CD4-positive, alpha-beta T cell treated with Interleukin-12 subunit alpha and Interleukin-12 subunit beta, for 1 hour (primary cell): ENCODE data around the gene CUL5.
"Not testable (repeated sequence)": the region's sequence is repeated elsewhere in the genome, so short reads cannot be mapped to it uniquely, and the experiment has no call there.

Source experiments
- DNase-seq: peaks from one replicate; pipeline ENCODE4 v3.0.0-alpha.2; 2020

Gene CUL5

DNA sequence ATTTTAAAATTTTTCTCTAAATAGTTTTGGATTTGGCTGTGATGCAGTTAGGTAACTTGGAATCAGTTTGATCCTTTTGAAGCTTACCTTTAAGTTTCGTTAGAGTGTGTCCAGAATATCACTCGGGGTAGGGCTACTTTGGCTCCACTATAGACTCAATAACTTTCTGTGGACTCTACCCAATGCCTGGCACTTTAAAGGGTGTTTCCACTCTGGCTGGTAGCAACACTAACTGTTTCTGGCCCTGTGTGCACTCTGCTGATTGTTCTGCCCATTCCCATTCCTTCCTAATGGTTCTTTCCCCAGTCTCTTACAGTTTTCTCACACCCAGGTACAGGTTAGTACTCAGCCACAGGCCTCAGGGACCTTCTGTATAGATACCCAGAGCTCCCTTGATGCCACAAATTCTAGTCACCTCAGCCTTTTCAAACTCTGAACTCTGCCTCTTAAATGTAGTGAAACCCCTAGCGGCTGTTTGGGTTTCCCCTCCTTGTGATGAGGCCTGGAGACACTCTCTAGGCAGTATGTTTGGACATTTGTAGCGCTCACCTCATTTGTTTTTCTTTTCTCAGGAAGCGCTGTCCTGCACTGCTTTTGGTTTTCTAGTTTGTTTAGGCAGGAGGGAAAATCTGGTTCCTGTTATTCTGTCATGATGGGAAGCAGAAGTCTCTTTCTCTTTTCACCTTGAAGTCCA is 16.8 kb downstream of the CUL5 start:
- DNase-seq, result no peak

DNA sequence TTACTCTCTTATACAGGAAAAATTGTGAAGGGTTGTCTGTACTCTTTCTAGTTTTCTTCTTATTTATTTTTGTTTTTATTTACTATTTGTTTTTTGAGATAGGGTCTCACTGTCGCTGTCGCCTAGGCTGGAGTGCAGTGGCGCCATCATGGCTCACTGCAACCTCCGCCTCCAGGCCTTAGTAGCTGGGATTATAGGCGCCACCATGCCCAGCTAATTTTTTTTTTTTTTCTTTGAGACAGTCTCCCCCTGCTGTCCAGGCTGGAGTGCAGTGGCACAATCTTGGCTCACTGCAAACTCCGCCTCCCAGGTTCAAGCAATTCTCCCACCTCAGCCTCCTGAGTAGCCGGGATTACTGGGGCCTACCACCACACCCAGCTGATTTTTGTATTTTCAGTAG is 18.4 kb downstream of the CUL5 start:
- DNase-seq, result no peak

DNA sequence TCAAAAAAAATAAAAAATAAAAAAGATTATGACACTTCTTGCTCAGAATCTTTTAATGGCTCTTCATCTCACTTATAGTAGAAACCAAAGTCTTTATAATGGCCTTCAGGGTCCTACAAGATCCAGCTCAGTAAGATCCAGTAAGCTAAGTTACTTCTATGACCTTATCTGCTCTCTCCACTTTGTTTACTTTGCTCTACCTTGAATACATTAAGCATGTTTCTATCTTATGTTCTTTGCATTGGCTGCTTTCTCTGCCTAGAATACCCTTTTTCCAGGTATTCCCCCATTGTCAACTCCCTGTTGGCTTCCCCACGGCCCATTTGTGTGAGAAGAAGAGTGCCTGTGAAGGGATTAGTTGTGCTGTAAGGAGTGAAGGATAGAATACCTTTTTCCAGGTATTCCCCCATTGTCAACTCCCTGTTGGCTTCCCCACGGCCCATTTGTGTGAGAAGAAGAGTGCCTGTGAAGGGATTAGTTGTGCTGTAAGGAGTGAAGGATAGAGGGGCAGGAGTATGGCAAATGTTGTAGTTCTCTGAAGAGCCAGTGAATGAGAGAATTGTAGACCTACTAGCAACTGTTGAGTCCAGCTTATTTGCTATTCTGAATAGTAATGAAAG is 20.2 kb downstream of the CUL5 start:
- DNase-seq, result not testable (repeated sequence)

DNA sequence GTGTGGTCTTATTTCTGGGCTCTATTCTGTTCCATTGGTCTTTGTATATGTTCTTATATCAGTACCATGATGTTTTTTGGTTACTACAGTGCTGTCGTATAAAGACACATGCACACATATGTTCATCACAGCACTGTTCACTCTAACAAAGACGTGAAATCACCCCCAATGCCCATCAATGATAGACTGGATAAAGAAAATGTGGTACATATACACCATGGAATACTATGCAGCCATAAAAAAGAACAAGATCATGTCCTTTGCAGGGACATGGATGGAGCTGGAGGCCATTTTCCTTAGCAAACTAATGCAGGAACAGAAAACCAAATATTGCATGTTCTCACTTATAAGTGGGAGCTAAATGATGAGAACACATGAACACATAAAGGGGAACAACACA is 22.9 kb downstream of the CUL5 start:
- DNase-seq, result not testable (repeated sequence)

DNA sequence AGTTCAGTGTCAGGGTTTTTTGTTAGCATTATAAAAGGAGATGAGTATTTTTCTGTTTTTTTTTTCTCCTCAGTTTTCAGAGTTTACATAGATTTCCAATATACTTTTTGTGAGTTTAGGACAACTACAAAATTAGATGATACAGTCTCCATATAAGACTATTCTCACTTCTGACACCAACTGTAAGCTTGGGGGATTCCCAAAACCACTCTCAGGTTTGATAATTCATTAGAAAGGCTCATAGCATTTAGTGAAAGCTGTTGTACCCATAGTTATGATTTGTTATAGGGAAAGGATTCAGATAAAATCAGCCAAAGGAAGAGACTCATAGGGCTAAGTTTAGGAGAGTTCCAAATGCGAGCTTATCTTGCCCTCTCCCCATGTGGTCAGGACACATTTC is 24.1 kb downstream of the CUL5 start:
- DNase-seq, result no peak

DNA sequence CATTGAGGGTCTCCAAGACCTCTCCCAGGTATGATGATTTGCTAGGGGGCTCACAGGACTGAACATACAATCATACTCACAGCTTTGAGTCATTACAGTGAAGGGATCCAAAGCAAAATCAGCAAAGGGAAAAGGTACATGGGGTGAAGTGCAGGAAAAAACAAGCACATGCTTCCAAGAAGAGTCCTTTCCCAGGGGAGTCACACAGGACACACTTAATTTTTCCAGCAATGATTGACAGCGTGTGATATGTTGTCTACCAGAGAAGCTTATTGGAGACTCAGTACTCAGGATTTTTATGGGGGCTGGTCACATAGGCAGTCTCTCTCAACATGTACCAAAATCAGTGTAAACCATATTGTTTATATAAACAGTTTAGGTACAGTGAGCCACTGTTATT is 25.3 kb downstream of the CUL5 start:
- DNase-seq, result no peak

DNA sequence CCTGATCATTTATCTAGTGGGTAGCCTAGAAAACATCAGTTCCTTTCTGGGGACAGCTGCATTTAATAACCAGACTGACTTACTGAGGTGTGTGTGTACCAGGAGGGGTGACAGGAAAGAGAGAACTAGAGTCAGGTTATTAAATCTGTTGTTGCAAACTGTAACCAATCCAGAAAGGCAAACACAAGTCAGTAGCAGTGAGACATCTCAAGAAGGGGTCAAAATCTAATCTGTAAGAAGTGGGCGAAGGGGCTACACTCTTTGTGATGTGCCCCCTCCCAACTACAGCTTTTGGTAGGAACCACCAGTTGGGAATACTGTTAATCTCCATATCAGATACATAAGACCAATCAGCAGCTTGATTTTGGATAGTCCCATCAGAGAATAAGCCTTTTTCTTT is 26.3 kb downstream of the CUL5 start:
- DNase-seq, result no peak

DNA sequence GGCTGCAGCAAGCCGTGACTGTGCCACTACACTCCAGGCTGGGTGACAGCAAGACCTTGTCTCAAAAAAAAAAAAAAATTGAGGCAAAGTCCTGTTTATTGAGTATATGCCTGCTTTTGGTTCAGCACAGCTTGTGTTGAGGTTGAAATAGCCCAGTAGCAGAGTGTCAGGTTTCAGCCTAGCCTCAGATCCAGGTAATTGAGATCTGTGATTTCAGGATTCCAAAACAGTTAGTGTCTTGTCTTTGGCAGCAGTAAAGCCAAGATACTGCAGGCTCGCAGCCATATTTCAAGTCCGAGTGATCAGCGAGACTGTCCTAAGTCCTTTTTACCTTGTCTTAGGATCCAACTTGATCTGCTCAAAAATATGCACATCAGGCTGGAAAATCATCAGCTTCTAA is 27.0 kb downstream of the CUL5 start:
- DNase-seq, result no peak

DNA sequence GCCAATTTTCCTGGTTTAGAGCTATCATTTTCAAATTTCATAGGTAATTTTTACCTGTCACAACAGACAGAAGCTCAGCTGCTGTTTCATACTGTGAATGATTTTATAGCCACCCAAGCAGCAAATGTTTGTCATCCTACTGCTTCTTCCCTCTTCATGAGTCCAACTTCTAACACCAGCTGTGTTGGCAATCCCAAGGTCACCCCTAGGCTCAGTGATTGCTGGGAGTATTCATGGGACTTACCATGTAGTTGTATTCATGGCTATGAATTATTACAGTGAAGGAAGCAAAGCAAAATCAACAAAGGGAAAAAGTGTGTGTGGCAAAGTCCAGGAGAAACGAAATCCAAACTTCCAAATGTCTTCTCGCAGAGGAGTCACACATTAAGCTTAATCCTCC is 28.5 kb downstream of the CUL5 start:
- DNase-seq, result no peak

DNA sequence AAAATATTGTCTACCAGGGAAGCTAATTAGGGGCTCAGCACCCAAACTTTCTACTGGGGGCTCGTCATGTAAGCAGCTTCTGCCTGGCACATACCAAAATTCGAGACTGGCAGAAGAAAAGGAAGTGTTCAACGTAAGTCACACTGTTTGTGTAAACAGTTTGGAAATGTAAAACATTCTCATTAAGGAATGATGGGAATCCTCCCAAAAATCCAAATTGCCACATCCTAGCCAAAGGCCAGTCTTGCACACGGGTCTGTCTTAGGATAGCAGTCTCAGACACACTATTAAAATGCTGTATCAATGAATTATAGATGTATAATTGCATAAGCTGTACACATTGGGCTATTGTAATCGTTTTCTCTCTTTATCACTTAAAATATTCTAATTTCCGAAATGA is 28.9 kb downstream of the CUL5 start:
- DNase-seq, result no peak

DNA sequence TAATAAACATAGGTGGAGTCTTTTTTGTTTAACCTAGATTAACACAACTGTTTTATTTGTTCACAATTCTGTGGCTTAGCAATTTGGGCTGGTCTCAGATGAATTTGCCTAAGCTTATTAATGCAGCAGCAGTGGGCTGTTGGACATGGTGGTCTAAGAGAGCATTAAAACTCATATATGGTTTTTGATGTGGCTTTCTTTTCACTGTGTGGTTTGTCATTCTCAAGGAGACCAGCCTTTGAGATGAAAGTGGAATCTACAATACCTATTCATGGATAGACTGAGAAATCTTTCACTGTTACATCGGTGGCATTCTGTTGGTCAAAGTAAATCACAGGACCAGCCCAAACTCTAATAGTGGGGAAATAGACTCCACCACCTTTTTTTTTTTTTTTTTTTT is 39.6 kb downstream of the CUL5 start:
- DNase-seq, result no peak

DNA sequence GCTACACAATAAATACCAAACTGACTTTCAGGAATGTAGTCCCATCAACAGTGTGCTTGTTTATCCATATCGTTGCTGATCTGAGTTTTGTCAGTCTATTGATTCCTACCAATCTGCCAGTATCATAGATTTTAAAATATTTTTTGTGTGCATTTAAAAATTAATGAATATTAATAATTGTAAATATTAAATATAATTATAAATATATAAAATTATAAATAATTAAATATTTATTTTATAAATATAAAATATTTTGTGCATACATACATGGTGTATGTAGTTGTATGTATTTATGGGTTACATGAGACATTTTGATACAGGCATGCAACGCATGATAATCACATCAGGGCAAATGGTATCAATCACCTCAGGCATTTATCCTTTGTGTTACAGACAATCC is 53.6 kb downstream of the CUL5 start:
- no peak for DNase-seq

DNA sequence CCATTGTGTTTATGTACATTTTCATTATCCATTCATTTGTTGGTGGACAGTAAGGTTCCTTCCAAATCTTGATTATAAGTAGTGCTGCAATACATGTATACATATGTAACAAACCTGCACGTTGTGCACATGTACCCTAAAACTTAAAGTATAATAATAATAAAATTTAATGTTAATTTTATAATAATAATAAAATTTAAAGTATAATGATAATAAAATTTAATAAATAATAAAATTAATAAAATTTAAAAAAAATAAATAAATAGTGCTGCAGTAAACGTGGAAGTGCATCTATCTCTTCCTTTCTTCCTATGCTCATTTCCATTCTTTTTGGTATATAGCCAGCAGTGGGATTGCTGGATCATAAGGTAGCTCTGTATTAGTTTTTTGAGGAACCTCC is 54.7 kb downstream of the CUL5 start:
- DNase-seq, result no peak

DNA sequence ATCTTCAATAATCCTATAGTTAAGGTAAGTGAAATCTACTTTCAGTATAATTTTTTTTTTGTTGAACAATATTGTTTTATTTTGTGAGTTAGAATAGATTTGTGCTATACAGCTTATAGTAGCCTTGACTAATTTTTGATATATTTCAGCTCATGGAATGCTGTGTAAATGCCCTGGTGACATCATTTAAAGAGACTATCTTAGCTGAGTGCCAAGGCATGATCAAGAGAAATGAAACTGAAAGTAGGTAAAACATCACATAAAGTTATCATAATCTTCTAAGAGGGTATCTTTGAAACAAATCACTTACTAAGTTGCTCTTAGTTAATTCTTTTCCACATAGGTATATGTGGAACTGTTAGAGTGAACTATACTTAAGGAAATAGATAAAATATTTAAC is 61.2 kb downstream of the CUL5 start:
- peak; percentile 44 for DNase-seq

DNA sequence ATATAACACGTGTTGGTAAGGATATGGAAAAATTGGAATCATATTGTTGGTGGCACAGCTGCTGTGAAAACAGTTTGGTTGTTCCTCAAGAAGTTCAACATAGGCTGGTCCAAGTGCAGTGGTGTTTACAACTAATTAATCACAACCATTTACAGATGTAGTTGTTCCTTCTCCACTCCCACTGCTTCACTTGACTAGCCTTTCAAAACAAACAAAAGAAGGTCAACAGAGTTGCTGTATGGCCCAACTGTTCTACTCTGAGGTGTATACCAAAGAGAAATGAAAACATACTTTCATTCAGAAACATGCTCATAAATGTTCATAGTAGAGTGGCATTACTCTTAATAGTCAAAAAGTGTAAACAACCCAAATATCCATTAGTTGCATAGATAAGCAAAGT is 76.1 kb downstream of the CUL5 start:
- DNase-seq, result no peak

DNA sequence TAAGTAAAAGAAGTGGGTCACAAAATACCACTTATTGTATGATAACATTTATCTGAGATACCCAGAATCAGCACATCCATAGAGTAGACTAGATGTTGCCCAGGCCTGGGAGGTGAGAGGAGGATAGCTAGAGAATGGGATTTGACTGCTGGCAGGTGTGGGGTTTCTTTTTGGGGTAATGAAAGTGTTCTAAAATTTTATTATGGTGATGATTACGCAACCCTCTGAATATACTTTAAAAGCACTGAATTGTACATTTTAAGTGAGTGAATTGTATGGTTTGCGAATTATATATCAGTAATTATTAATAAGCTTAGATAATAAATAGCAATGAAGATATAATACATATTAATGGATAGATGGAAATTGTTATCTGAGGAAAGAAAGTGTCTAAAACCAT is 77.0 kb downstream of the CUL5 start:
- DNase-seq, result no peak

DNA sequence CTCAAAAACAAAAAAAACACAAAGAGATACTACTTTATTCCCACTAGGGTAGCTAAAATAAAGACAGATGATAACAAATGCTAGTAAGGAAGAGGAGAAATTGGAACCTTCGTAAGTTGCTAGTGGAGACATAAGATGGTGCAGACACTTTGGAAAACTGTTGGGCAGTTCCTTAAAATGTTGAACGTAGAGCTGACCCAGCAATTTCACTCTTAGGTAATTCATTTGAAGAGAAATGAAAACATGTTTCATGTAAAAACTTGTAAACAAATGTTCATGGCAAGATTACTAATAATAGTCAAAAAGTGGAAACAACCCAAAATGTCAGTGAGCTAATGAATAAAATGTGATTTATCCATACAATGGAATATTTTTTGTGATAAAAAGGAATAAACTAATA is 83.4 kb downstream of the CUL5 start:
- DNase-seq, result no peak

DNA sequence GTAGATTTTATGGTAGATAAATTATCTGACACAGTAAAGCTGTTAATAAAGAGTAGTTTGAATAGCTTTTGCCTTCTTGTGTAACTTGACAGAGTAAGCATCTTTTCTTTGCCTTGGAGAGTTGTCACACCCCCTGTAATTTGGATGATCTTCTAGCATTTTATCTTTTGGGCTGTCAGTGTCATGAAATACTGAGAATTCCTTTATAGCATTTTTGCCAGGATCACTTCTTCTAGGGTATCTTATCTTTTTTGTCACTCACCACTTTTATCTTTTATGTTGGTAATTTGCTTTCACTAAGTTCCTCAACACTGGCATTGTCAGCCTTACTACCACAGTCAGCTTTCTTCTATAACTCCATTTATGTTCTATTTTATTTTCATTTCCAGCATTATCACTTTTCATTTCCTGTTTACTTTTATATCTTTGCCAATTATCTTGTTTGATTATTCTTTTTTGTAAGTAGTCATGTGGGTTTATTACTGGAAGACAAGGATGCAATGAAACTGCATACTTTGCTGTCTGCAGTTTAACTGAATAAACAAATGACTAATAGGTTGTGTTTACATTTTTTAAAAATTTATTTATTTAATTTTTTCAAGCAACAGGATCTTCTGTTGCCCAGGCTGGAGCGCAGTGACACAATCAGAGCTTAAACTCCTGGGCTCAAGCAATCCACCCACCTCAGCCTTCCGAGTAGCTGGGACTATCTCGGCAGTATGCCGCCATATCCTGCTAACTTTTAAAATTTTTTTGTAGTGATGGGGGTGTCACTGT is 84.6 kb downstream of the CUL5 start:
- no peak for DNase-seq

DNA sequence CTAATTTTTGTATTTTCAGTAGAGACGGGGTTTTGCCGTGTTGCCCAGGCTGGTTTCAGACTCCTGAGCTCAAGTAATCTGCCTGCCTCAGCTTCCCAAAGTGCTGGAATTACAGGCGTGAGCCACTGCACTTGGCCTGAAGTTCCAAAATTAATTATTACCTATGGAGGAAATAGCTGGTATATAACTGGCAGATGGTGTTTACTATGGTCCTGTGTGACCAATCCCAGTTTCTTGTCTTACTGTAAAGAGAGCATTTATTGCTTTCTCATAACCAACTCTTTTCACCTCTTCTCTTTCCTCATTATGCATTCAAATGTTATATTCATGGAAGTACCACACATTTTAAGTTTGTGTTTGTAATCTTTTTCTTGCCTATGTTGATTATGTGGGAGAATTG is 88.5 kb downstream of the CUL5 start:
- DNase-seq, result no peak

DNA sequence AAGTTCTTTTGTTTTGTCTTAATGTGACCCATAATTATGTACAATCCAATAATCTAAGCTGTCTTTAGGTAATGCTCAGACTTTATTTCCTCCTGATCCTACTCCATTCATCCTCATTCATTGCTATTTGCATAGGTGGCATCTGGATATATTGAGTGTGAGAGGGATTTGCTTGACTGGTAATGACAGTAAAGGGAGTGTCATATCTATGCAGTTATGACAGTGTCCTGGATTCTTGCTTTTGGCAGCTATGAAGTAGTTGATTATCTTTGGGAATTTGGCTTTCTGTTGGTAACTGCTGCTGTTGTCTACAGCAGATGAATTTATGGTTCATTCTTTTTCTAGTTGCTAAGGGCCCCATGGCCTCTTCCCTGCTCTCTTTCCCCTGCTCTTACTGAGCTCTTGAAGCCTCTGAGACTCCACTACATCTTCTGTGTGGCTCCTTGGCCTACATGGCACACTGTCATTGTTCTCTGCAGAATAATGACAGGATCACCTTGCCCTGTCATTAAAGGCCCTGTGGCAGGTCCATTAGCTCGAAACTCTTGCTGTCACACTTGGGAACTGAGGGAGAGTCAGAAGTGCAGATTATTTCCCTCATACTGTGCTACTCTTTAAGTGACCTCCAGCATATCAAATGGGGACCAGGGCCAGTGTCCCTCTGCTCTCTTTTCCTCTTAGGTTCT is 92.5 kb downstream of the CUL5 start:
- no peak for DNase-seq

DNA sequence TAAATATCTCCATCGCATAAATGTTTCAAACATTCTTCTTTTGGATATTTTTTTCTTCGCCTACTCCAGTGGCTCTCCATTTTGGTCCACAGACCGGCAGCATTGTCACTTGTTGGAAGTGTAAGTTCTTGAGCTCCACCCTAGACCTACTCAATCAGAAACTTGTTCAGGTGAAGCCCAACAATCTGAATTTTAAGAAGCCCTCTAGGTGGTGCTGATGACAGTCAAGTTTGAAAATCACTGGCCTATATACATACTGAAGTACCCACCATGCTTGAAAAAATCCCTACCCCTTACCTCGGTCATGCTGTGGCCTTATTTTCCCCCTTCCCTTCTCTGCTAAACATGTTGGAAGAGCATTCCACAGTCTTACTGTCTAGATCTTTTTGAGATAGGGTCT is 102.4 kb downstream of the CUL5 start:
- DNase-seq, result no peak

DNA sequence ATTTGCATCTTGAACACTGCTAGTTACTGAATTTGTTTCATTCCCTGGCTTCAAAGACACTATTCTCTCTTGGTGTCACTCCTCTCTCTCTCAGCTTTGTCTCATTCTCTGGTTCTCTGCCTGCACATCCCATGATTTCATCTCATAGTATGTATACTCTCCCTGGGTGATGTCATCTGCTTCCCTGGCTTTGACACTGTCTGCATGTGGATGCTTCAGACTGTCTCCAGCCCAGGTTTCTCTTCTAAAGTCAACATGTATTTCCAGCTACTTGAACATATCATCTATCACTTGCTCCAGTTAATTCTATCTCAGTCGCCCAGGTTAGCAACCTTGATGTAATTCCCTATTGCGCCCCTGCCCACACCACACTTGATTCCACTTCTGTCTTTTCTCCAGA is 103.4 kb downstream of the CUL5 start:
- DNase-seq, result no peak

DNA sequence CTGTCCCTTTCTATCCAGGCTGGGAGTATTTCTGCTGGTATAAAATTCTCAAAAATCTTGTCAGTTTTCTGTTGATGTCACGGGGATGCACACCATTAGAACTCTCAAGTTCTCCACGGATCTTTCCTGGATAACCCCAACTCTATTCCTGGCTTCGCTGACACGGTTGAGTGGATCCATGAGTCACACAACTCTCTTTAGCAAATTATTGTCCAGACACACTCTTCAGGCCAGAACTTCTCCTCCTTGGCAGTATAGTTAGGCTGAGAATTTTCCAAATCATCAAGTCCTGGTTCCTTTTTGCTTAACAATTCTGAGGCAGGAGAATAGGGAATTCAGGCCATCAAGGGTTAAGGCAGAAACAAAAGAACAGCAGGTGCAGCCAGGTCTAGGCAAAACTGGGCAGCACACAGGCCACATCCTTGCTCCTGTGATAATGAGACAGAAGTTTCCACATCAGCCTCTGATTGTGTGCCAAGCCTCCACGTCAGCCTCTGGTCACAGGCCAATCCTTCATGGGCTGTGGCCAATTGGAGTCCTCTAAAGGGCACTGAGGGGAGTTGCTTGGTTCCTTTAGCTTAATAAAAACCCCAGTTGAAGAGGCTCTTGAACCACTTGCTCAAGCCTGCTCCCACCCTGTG is 106.9 kb downstream of the CUL5 start:
- DNase-seq, result no peak
